Activated CD8-positive, alpha-beta T cell treated with anti-CD3 and anti-CD28 coated beads for 36 hours (primary cell): ENCODE measurements around the gene PHIP. TPM values are rescaled to one million over a fixed set of nuclear protein-coding genes. Genes with fewer than 3 reads are reported as not detected.
A peak's percentile ranks its signal among the peaks of the same experiment; 100 is the strongest.

ENCODE experiments used
- ATAC-seq: fragments of 200-7000 bp; cut with Tn5 transposase; one replicate; pipeline ENCODE4 v1.10.0; 2021; ENCODE audit warnings: mild to moderate bottlenecking, moderate library complexity
- CTCF ChIA-PET: fragments of 350-600 bp; sonication (Branson Sonifier 250); formaldehyde crosslinking; loops from one replicate; lab custom pipeline; 2021; ENCODE audit warnings: antibody characterized with exemption; lab: Charles Lee
- POLR2A ChIA-PET: fragments of 350-600 bp; sonication (Branson Sonifier 250); formaldehyde crosslinking; loops from one replicate; lab custom pipeline; 2021; ENCODE audit warnings: antibody characterized with exemption; lab: Charles Lee
- DNase-seq: peaks from one replicate; pipeline ENCODE4 v3.0.0-alpha.2; 2020
- H3K27ac Mint-ChIP-seq: one replicate; pipeline ENCODE4 v1.8.0; 2021; ENCODE audit warnings: mild to moderate bottlenecking, mixed read lengths
- H3K27me3 Mint-ChIP-seq: one replicate; pipeline ENCODE4 v1.8.0; 2021; ENCODE audit warnings: mixed read lengths
- H3K36me3 Mint-ChIP-seq: one replicate; pipeline ENCODE4 v1.8.0; 2021; ENCODE audit warnings: low read depth, mixed read lengths
- H3K4me1 Mint-ChIP-seq: one replicate; pipeline ENCODE4 v1.8.0; 2021; ENCODE audit warnings: low read depth, mixed read lengths
- H3K4me3 Mint-ChIP-seq: one replicate; pipeline ENCODE4 v1.8.0; 2021; ENCODE audit warnings: mild to moderate bottlenecking, moderate library complexity, mixed read lengths
- H3K9me3 Mint-ChIP-seq: one replicate; pipeline ENCODE4 v1.8.0; 2021; ENCODE audit warnings: mixed read lengths
- CTCF ChIP-seq: fragments of 200-600 bp; IDR thresholded peaks from one replicate; pipeline ENCODE4 v1.8.0; 2022; ENCODE audit warnings: antibody characterized with exemption, mild to moderate bottlenecking
- intact Hi-C: fragments of 100-400 bp; cut with micrococcal nuclease; formaldehyde crosslinking; loops from one replicate; pipeline ENCODE4 v1.10.0; 2022
- total RNA-seq, 2 experiments: library from RNA; stranded (reverse); gene quantifications; one replicate each; pipeline ENCODE4 v1.2.3, GENCODE V29; 2021

The PHIP gene
- total RNA-seq, 2 experiments from 2014 or later, result 24.7 to 25.7 TPM

- Mint-ChIP-seq H3K36me3 (peaks cover 18% of the 10 kb centered on the region), H3K27ac (peak overlapping the region; percentile 97), H3K9me3 (no peaks in the 10 kb centered on the region), H3K4me3 (peak overlapping the region; percentile 95), H3K27me3 (peaks cover 8% of the 10 kb centered on the region), H3K4me1 (peaks cover 34% of the 10 kb centered on the region)
- TF ChIP-seq CTCF, result no peak
- ChIA-PET CTCF (interaction anchor here (0.6 to 1.1 kb wide), 2 partner anchors 11 to 173 kb away, joined by 3 read pairs; no protein-coding TSS in a partner anchor), POLR2A (interaction anchor here (0.8 to 2.5 kb wide), 13 partner anchors 8 to 257 kb away, joined by 3 to 13 read pairs (median 6); partner anchors contain the start of gene IRAK1BP1)
- intact Hi-C loops, result loop anchor here (1.0 to 5.0 kb wide), 3 partner anchors 35 to 211 kb away; partner anchors contain the start of genes HMGN3 and IRAK1BP1
- no peak for DNase-seq
- peak; percentile 15 for ATAC-seq
These were observed 359 bp downstream of the PHIP start for GRCh38 chr6:79077715-79078074.

- intact Hi-C loops, result loop anchor here (2.0 to 5.0 kb wide), 2 partner anchors 35 to 210 kb away; partner anchors contain the start of gene IRAK1BP1
- peak overlapping the region; percentile 86 for H3K4me3 Mint-ChIP-seq
- CTCF ChIA-PET, result interaction anchor here (1.0 kb wide), 1 partner anchor 28 kb away, joined by 4 read pairs; no protein-coding TSS in a partner anchor
- ATAC-seq (peak; percentile 65), DNase-seq (peak; percentile 92)
- peaks cover 39% of the 10 kb centered on the region for H3K4me1 Mint-ChIP-seq
- H3K27ac Mint-ChIP-seq, result peak overlapping the region; percentile 90
- peaks cover 4% of the 10 kb centered on the region for H3K27me3 Mint-ChIP-seq
- no peak for TF ChIP-seq CTCF
- H3K36me3 Mint-ChIP-seq, result peaks cover 19% of the 10 kb centered on the region
- H3K9me3 Mint-ChIP-seq, result no peaks in the 10 kb centered on the region
- POLR2A ChIA-PET, result interaction anchor here (0.7 to 2.5 kb wide), 13 partner anchors 8 to 258 kb away, joined by 3 to 13 read pairs (median 5); no protein-coding TSS in a partner anchor
These were observed 1.0 kb downstream of the PHIP start for GRCh38 chr6:79076782-79077641.

GRCh38 chr6:79076160-79076559 is 1.9 kb downstream of the PHIP start:
- no peak for TF ChIP-seq CTCF
- H3K9me3 Mint-ChIP-seq, result no peaks in the 10 kb centered on the region
- peak overlapping the region; percentile 90 for H3K27ac Mint-ChIP-seq
- H3K4me3 Mint-ChIP-seq, result peak overlapping the region; percentile 86
- DNase-seq, result peak; percentile 19
- intact Hi-C loops, result loop anchor here (2.0 to 5.0 kb wide), 2 partner anchors 34 to 209 kb away; partner anchors contain the start of gene IRAK1BP1
- peaks cover 45% of the 10 kb centered on the region for H3K4me1 Mint-ChIP-seq
- CTCF ChIA-PET, result interaction anchor here (1.0 to 1.3 kb wide), 2 partner anchors 27 to 35 kb away, joined by 4 read pairs; no protein-coding TSS in a partner anchor
- no peak for ATAC-seq
- H3K27me3 Mint-ChIP-seq, result no peaks in the 10 kb centered on the region
- POLR2A ChIA-PET, result interaction anchor here (0.7 to 1.0 kb wide), 2 partner anchors 9 to 33 kb away, joined by 5 read pairs; no protein-coding TSS in a partner anchor
- H3K36me3 Mint-ChIP-seq, result peaks cover 21% of the 10 kb centered on the region

- no peak for TF ChIP-seq CTCF
- H3K4me1 Mint-ChIP-seq, result peaks cover 50% of the 10 kb centered on the region
- H3K27me3 Mint-ChIP-seq, result no peaks in the 10 kb centered on the region
- no peak overlapping the region for H3K27ac Mint-ChIP-seq
- ChIA-PET POLR2A (no interaction called here), CTCF (no interaction called here)
- H3K9me3 Mint-ChIP-seq, result no peaks in the 10 kb centered on the region
- intact Hi-C loops, result no loop called here
- no peak overlapping the region for H3K4me3 Mint-ChIP-seq
- H3K36me3 Mint-ChIP-seq, result peaks cover 24% of the 10 kb centered on the region
- ATAC-seq, result no peak
- no peak for DNase-seq
These were observed 4.2 kb downstream of the PHIP start for GRCh38 chr6:79073888-79074287.
